Measurements from ENCODE around the gene ZNF778.
"Not testable (repeated sequence)": the region's sequence is repeated elsewhere in the genome, so short reads cannot be mapped to it uniquely, and the experiment has no call there.

ZNF778 gene

GRCh38 chr16:89183463-89183862 is 34.0 kb upstream of the ZNF778 start:
- DNase-seq: no peak

- DNase-seq: no peak
Observed at GRCh38 chr16:89183975-89184676, 33.4 kb upstream of the ZNF778 start.

- DNase-seq: no peak
Observed at GRCh38 chr16:89184677-89184932, 32.9 kb upstream of the ZNF778 start.

GRCh38 chr16:89184933-89185794 is 32.3 kb upstream of the ZNF778 start:
- no peak for DNase-seq

- DNase-seq: not testable (repeated sequence)
Observed at GRCh38 chr16:89185887-89186592, 31.5 kb upstream of the ZNF778 start.

GRCh38 chr16:89186593-89187031 is 30.9 kb upstream of the ZNF778 start:
- DNase-seq: not testable (repeated sequence)

GRCh38 chr16:89187032-89187769 is 30.3 kb upstream of the ZNF778 start:
- no peak for DNase-seq

- DNase-seq: no peak
Observed at GRCh38 chr16:89187770-89188392, 29.6 kb upstream of the ZNF778 start.

GRCh38 chr16:89188471-89189357 is 28.8 kb upstream of the ZNF778 start:
- DNase-seq: not testable (repeated sequence)

- no peak for DNase-seq
Observed at GRCh38 chr16:89189358-89190025, 28.0 kb upstream of the ZNF778 start.

GRCh38 chr16:89190150-89190958 is 27.1 kb upstream of the ZNF778 start:
- DNase-seq: no peak

- no peak for DNase-seq
Observed at GRCh38 chr16:89191033-89191900, 26.2 kb upstream of the ZNF778 start.

- no peak for DNase-seq
Observed at GRCh38 chr16:89191901-89192185, 25.7 kb upstream of the ZNF778 start.

GRCh38 chr16:89192186-89192955 is 25.1 kb upstream of the ZNF778 start:
- peak; percentile 18 for DNase-seq

GRCh38 chr16:89192956-89193575 is 24.4 kb upstream of the ZNF778 start:
- no peak for DNase-seq

GRCh38 chr16:89193576-89194293 is 23.8 kb upstream of the ZNF778 start:
- DNase-seq: no peak

All from NCI-H1092 treated with DMSO at 0.1 percent for 48 hours (cell line).